RWPE2 (cell line): ENCODE data around the gene NALCN.
A peak's percentile ranks its signal among the peaks of the same experiment; 100 is the strongest.

ENCODE experiments used
- ATAC-seq: fragments of 200-7000 bp; cut with Tn5 transposase; 3 replicates; pipeline ENCODE4 v1.9.1; 2021; ENCODE audit warnings: low read depth
- DNase-seq: peaks from one replicate; pipeline ENCODE4 v3.0.0-alpha.2; 2020; ENCODE audit warnings: low spot score
- H3K27ac ChIP-seq: fragments of 450-650 bp; 2 replicates; pipeline ENCODE4 v1.5.1; 2017; ENCODE audit warnings: mild to moderate bottlenecking; ENCODE audit not compliant: poor library complexity, severe bottlenecking
- H3K27me3 ChIP-seq: fragments of 250-450 bp; sonication (Bioruptor Pico); 2 replicates; pipeline ENCODE4 v1.5.1; 2021; ENCODE audit warnings: mild to moderate bottlenecking, moderate library complexity; ENCODE audit not compliant: insufficient read depth, poor library complexity, severe bottlenecking
- H3K36me3 ChIP-seq: fragments of 250-450 bp; sonication (Bioruptor Pico); 2 replicates; pipeline ENCODE4 v1.5.1; 2020; ENCODE audit warnings: low read depth, mild to moderate bottlenecking, moderate library complexity
- H3K4me1 ChIP-seq: fragments of 250-450 bp; sonication (Bioruptor Pico); 2 replicates; pipeline ENCODE4 v1.5.1; 2021; ENCODE audit warnings: mild to moderate bottlenecking, moderate library complexity; ENCODE audit not compliant: insufficient read depth, poor library complexity, severe bottlenecking
- H3K4me3 ChIP-seq: fragments of 250-450 bp; sonication (Bioruptor Pico); 2 replicates; pipeline ENCODE4 v1.5.1; 2021; ENCODE audit warnings: mild to moderate bottlenecking, moderate library complexity; ENCODE audit not compliant: severe bottlenecking
- H3K9me3 ChIP-seq: fragments of 250-450 bp; sonication (Bioruptor Pico); 2 replicates; pipeline ENCODE4 v1.5.1; 2021; ENCODE audit warnings: mild to moderate bottlenecking, moderate library complexity; ENCODE audit not compliant: severe bottlenecking
- TF ChIP-seq, protein P1 (sequence below): fragments of 450-650 bp; IDR thresholded peaks from one replicate; pipeline ENCODE4 v1.5.1; 2017; ENCODE audit warnings: mild to moderate bottlenecking, moderate library complexity; ENCODE audit not compliant: poor library complexity, severe bottlenecking

NALCN gene

DNA sequence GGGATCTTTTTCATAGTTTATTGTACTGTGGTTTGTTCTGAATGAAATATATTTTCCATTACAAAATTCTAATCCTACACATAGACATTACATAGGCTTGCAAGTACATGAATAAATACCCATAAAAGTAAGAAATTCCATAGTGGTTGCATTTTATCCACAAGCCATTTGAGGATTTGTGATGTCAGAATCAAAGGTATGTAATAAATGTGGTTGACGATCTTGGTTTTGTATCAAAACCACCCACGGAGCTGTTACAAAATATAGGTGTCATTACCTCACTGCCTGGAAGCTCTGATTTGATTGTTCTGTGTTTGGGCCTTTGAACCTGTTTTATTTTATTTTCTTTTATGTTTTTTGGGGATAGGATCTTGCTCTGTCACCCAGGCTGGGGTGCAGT lies 125.1 kb downstream of the NALCN start:
- Histone ChIP-seq H3K36me3 (no peaks in the 10 kb centered on the region), H3K27ac (no peak overlapping the region), H3K9me3 (no peaks in the 10 kb centered on the region), H3K27me3 (no peaks in the 10 kb centered on the region), H3K4me3 (no peak overlapping the region), H3K4me1 (no peaks in the 10 kb centered on the region)
- ATAC-seq = no peak
- TF ChIP-seq, protein P1, sequence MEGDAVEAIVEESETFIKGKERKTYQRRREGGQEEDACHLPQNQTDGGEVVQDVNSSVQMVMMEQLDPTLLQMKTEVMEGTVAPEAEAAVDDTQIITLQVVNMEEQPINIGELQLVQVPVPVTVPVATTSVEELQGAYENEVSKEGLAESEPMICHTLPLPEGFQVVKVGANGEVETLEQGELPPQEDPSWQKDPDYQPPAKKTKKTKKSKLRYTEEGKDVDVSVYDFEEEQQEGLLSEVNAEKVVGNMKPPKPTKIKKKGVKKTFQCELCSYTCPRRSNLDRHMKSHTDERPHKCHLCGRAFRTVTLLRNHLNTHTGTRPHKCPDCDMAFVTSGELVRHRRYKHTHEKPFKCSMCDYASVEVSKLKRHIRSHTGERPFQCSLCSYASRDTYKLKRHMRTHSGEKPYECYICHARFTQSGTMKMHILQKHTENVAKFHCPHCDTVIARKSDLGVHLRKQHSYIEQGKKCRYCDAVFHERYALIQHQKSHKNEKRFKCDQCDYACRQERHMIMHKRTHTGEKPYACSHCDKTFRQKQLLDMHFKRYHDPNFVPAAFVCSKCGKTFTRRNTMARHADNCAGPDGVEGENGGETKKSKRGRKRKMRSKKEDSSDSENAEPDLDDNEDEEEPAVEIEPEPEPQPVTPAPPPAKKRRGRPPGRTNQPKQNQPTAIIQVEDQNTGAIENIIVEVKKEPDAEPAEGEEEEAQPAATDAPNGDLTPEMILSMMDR = no peak
- DNase-seq = no peak

DNA sequence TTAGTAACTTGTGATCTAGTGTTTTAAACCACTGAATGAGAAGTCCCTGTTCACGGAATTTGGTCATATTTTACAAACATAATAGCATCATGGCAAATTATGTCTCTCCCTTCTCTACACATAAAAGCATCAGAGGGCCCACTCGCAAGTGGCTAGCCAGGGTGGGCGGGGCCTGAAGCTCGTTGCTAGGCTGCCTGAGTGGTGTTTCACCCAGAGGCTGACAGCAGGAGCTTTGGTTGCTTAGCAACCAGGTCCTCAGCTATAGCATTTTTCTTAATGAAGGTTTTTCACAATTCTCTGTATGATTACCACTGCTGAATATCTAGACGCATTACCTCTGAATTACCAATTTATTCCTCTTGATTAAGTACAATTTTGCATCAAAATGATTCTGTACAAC lies 126.5 kb downstream of the NALCN start:
- no peak overlapping the region for H3K27ac ChIP-seq
- TF ChIP-seq, protein P1 = no peak
- H3K27me3 ChIP-seq = no peaks in the 10 kb centered on the region
- no peaks in the 10 kb centered on the region for H3K9me3 ChIP-seq
- ATAC-seq (no peak), DNase-seq (no peak)
- H3K36me3 ChIP-seq = no peaks in the 10 kb centered on the region
- H3K4me3 ChIP-seq = no peak overlapping the region
- H3K4me1 ChIP-seq = no peaks in the 10 kb centered on the region

DNA sequence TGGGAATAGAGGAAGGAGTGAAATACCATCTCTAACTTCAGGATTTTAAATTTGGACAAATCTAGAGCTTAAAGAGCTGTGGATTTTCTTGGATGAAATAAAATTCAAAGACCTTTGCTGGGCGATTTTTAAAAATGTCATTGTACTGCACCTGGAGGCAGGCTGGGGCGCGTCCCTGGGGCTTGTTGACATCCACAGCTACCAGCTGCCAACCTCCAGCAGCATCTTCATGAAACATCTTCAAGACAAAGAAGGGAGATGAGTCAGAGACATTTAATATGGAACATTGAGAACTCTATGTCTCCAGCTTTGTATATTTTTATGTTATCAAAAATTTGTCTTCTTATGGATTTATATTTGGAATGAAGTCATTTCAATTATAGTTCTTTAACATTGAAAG lies 132.5 kb downstream of the NALCN start:
- Histone ChIP-seq H3K36me3 (no peaks in the 10 kb centered on the region), H3K9me3 (no peaks in the 10 kb centered on the region), H3K27me3 (no peaks in the 10 kb centered on the region), H3K27ac (peak overlapping the region; percentile 27), H3K4me3 (no peak overlapping the region), H3K4me1 (peaks cover 12% of the 10 kb centered on the region)
- TF ChIP-seq, protein P1 = no peak
- ATAC-seq (peak; percentile 78), DNase-seq (no peak)

DNA sequence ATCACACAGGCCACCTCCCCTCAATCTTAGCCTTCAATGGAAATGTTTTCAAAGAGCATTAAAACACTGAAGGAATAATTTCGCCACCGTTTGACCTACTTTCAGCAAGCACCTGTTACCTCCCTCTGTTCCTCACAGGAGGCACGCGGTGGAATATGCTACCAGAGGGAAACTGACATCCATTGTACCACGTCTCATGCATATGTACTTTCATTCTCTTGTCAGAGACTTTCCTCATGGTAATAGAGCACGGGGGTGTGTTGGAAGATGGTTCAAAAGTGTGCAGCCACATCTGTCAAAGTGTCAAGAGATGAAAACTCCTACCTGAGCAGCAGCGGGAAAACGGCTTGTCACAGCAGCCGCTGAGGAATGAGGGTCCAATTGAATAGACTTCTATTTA lies 143.4 kb downstream of the NALCN start:
- no peak overlapping the region for H3K4me3 ChIP-seq
- ATAC-seq = no peak

DNA sequence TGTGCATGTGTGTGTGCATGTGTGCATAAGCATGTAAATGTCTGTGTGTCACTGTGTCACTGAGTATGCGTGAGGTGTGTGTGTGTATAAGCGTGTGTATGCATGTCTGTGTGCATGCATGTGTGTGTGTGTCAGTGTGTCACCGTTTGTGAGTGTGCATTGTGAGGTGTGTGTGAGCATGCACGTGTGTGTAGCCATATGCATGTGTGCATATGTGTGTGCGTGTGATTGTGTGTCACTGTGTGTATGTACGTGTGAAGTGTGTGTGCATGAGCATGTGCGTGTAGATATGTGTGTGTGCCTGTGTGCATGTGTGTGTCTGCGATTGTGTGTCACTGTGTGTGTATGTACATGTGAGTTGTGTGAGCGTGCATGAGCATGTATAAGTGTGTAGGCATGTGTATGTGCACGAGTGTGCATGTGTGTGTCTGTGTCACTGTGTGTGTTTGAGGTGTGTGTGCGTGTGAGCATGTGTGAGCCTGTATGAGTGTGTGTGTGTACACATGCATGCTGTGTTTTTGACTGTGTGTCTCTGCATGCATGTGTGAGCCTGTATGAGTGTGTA lies 144.5 kb downstream of the NALCN start:
- Histone ChIP-seq H3K36me3 (no peaks in the 10 kb centered on the region), H3K4me1 (no peaks in the 10 kb centered on the region), H3K27me3 (no peaks in the 10 kb centered on the region), H3K4me3 (no peak overlapping the region), H3K9me3 (no peaks in the 10 kb centered on the region), H3K27ac (no peak overlapping the region)
- ATAC-seq (no peak), DNase-seq (no peak)
- TF ChIP-seq, protein P1 = no peak

More for the DNA sequence above, 143.4 kb downstream of the NALCN start:
- Histone ChIP-seq H3K27me3 (no peaks in the 10 kb centered on the region), H3K9me3 (no peaks in the 10 kb centered on the region), H3K4me1 (no peaks in the 10 kb centered on the region), H3K36me3 (no peaks in the 10 kb centered on the region), H3K27ac (no peak overlapping the region)
- no peak for DNase-seq
- TF ChIP-seq, protein P1 = no peak
